ENCODE results near the gene MATN3.

Gene MATN3

GRCh38 chr2:20030224-20030623 is 17.8 kb upstream of the MATN3 start:
- no peak for TF ChIP-seq TSHZ2 (CRISPR knock-in tag; IDR thresholded peaks at IDR 0.05)
- no peak for TF ChIP-seq SNAI2 (CRISPR knock-in tag; IDR thresholded peaks at IDR 0.05)
- no peak for TF ChIP-seq ZNF70 (CRISPR knock-in tag; IDR thresholded peaks at IDR 0.05)
- no peak for TF ChIP-seq CSRNP3 (CRISPR knock-in tag; IDR thresholded peaks at IDR 0.05)
- TF ChIP-seq ISL1 (CRISPR knock-in tag; IDR thresholded peaks at IDR 0.05) = no peak
- no peak for TF ChIP-seq TCF4 (CRISPR knock-in tag; IDR thresholded peaks at IDR 0.05; ENCODE audit: borderline replicate concordance)
- no peak for TF ChIP-seq ZC3H10 (CRISPR knock-in tag; IDR thresholded peaks at IDR 0.05)
- TF ChIP-seq PPARA (CRISPR knock-in tag; IDR thresholded peaks at IDR 0.05; ENCODE audit: borderline replicate concordance) = no peak
- no peak for TF ChIP-seq ARNTL (CRISPR knock-in tag; IDR thresholded peaks at IDR 0.05; ENCODE audit: borderline replicate concordance, low read depth)
- TF ChIP-seq TOX (CRISPR knock-in tag; IDR thresholded peaks at IDR 0.05; ENCODE audit: borderline replicate concordance) = no peak
- TF ChIP-seq ESRRG (CRISPR knock-in tag; IDR thresholded peaks at IDR 0.05) = no peak
- no peak for TF ChIP-seq CSDC2 (CRISPR knock-in tag; IDR thresholded peaks at IDR 0.05)
- TF ChIP-seq PATZ1 (CRISPR knock-in tag; IDR thresholded peaks at IDR 0.05; ENCODE audit: borderline replicate concordance) = no peak
- no peak for TF ChIP-seq GLIS3 (CRISPR knock-in tag; IDR thresholded peaks at IDR 0.05)
- no peak for TF ChIP-seq ZNF8 (CRISPR knock-in tag; IDR thresholded peaks at IDR 0.05)
- TF ChIP-seq POU6F1 (CRISPR knock-in tag; IDR thresholded peaks at IDR 0.05; ENCODE audit: borderline replicate concordance, low read depth) = no peak
- no peak for TF ChIP-seq ZNF565 (CRISPR knock-in tag; conservative IDR thresholded peaks at IDR 0.05; ENCODE audit: low read depth)
- TF ChIP-seq BACH2 (CRISPR knock-in tag; IDR thresholded peaks at IDR 0.05; ENCODE audit: borderline replicate concordance) = no peak
- TF ChIP-seq ZFP30 (CRISPR knock-in tag; IDR thresholded peaks at IDR 0.05) = no peak
- TF ChIP-seq ZFP3 (CRISPR knock-in tag; IDR thresholded peaks at IDR 0.05) = no peak
- ATAC-seq = no peak

GRCh38 chr2:20027705-20028434 is 15.4 kb upstream of the MATN3 start:
- TF ChIP-seq TSHZ2 (CRISPR knock-in tag; IDR thresholded peaks at IDR 0.05) (no peak), SNAI2 (CRISPR knock-in tag; IDR thresholded peaks at IDR 0.05) (no peak)
- ATAC-seq = peak; percentile 39; the same call in 2 of the 3 replicates

Measured in SK-N-SH treated with all-trans-retinoic acid at 6 μM for 48 hours (cell line).